ENCODE results near the gene SYT12.

- TF ChIP-seq POLR2A (IDR thresholded peaks at IDR 0.05; ENCODE audit: low read depth, low read length), result no peak
- no peak for TF ChIP-seq POLR2AphosphoS5 (IDR thresholded peaks at IDR 0.05; ENCODE audit: low read depth, low read length)
- TF ChIP-seq SPI1 (IDR thresholded peaks at IDR 0.05; ENCODE audit: low read depth, low read length), result no peak
- no peak for TF ChIP-seq PAX5 (IDR thresholded peaks at IDR 0.05; ENCODE audit: insufficient read depth, low read length, severe bottlenecking)
- TF ChIP-seq TAF1 (IDR thresholded peaks at IDR 0.05; ENCODE audit: low read depth, low read length), result no peak
These were observed 32.0 kb downstream of the SYT12 start for GRCh38 chr11:67054836-67055523.

Data from GM12891 (cell line).